K562 (cell line): ENCODE measurements around the gene USP4. TPM values are rescaled to one million over a fixed set of nuclear protein-coding genes. Genes with fewer than 3 reads are reported as not detected.

ENCODE experiments used
- ATAC-seq: fragments of 200-7000 bp; cut with Tn5 transposase; 3 replicates; pipeline ENCODE4 v1.9.1; 2020; ENCODE audit warnings: moderate library complexity
- BruUV-seq: library from RNA; stranded (reverse); fragments of 400-500 nt; replicated peaks from 2 replicates; lab custom pipeline; 2021; lab: Mats Ljungman, UMichigan
- CTCF ChIA-PET: fragments of 300-600 bp; formaldehyde crosslinking; extraction: SDS; loops from one replicate; lab custom pipeline; 2021; ENCODE audit warnings: low intra/inter-chr PET ratio; lab: Yijun Ruan, JAX
- POLR2A ChIA-PET: fragments of 300-600, 350-650 bp; sonication (Branson Sonifier 250); formaldehyde crosslinking; extraction: SDS; loops from one replicate; lab custom pipeline; 2021; ENCODE audit warnings: antibody characterized with exemption, inconsistent platforms; lab: Yijun Ruan, JAX
- DNase-seq, 4 experiments: peaks; one replicate each; pipeline versions ENCODE4 v3.0.0 to v3.0.0-alpha.2; 2011 to 2018; ENCODE audit warnings: low spot score in 3 of 4, mixed read lengths in 3 of 4; ENCODE audit errors: extremely low read depth in 1 of 4
- FAIRE-seq: peaks from 2 replicates; lab custom pipeline; 2011; peaks lifted over from hg19 to GRCh38; lab: Jason Lieb, UNC
- H2AFZ ChIP-seq: 2 replicates; pipeline ENCODE4 v1.6.0; 2011; ENCODE audit warnings: low read depth, low read length, control low read depth, inconsistent platforms
- H3K27ac ChIP-seq: fragments of 200-600 bp; 3 replicates; pipeline ENCODE4 v1.8.0; 2011; ENCODE audit warnings: low read depth, mild to moderate bottlenecking, control low read depth, inconsistent platforms, low read length, moderate library complexity, mixed read lengths; ENCODE audit errors: extremely low read depth
- H3K27me3 ChIP-seq, 2 experiments: fragments of 300-600 bp in 1 of 2; 2 replicates in 1 of 2; 3 replicates in 1 of 2; pipeline versions ENCODE4 v1.6.0 to v1.8.0; 2011; ENCODE audit warnings: inconsistent platforms in 2 of 2, low read length in 2 of 2, mild to moderate bottlenecking in 1 of 2, mixed read lengths in 1 of 2, moderate library complexity in 1 of 2; ENCODE audit not compliant: control insufficient read depth in 2 of 2, insufficient read depth in 2 of 2
- H3K36me3 ChIP-seq: fragments of 300-600 bp; 3 replicates; pipeline ENCODE4 v1.8.0; 2011; ENCODE audit warnings: mild to moderate bottlenecking, low read length, inconsistent platforms; ENCODE audit not compliant: control insufficient read depth, insufficient read depth
- H3K4me1 ChIP-seq, 2 experiments: fragments of 200-600 bp in 1 of 2; replicated peaks in 1 of 2; 2 replicates in 1 of 2; 3 replicates in 1 of 2; pipeline versions ENCODE4 v1.5.1 to v1.8.0; 2011; ENCODE audit warnings: inconsistent platforms in 2 of 2, low read length in 2 of 2, mild to moderate bottlenecking in 1 of 2, mixed read lengths in 1 of 2, moderate library complexity in 1 of 2; ENCODE audit not compliant: control insufficient read depth in 2 of 2, insufficient read depth in 2 of 2
- H3K4me2 ChIP-seq: 2 replicates; pipeline ENCODE4 v1.6.1; 2011; ENCODE audit warnings: low read length, control low read depth, inconsistent platforms, mixed read lengths; ENCODE audit not compliant: insufficient read depth
- H3K4me3 ChIP-seq: fragments of 200-600 bp; sonication (generic), shearing (Covaris generic); 2 replicates; pipeline ENCODE4 v1.5.1; 2016; ENCODE audit warnings: control low read depth, inconsistent platforms
- H3K79me2 ChIP-seq: fragments of 200-600 bp; 3 replicates; pipeline ENCODE4 v1.8.0; 2011; ENCODE audit warnings: low read length, inconsistent platforms; ENCODE audit not compliant: control insufficient read depth, insufficient read depth
- H3K9ac ChIP-seq, 2 experiments: 2 replicates each; pipeline versions ENCODE4 v1.6.0 to v1.6.1; 2011; ENCODE audit warnings: low read depth in 2 of 2, low read length in 2 of 2, control low read depth in 1 of 2, inconsistent platforms in 1 of 2, mild to moderate bottlenecking in 1 of 2, mixed read lengths in 1 of 2; ENCODE audit not compliant: insufficient read depth in 1 of 2
- H3K9me1 ChIP-seq: one replicate; pipeline ENCODE4 v1.6.0; 2011; ENCODE audit warnings: inconsistent platforms, mild to moderate bottlenecking, low read length, moderate library complexity; ENCODE audit not compliant: control insufficient read depth, insufficient read depth
- H3K9me3 ChIP-seq: replicated peaks from 2 replicates; pipeline ENCODE4 v1.5.1; 2011; ENCODE audit warnings: low read depth, low read length, inconsistent platforms; ENCODE audit not compliant: control insufficient read depth, insufficient read depth
- H4K20me1 ChIP-seq: replicated peaks from 2 replicates; pipeline ENCODE4 v1.6.1; 2011; ENCODE audit warnings: low read length, inconsistent platforms, mixed read lengths; ENCODE audit not compliant: control insufficient read depth, insufficient read depth
- COPS2 ChIP-seq: fragments of 450-650 bp; conservative IDR thresholded peaks from 2 replicates; pipeline ENCODE4 v1.6.1; 2016; ENCODE audit warnings: mild to moderate bottlenecking, moderate library complexity
- CTBP1 ChIP-seq: fragments of 450-650 bp; IDR thresholded peaks from 2 replicates; pipeline ENCODE4 v1.6.1; 2016; ENCODE audit warnings: borderline replicate concordance
- HDAC2 ChIP-seq: fragments of 450-650 bp; IDR thresholded peaks from 2 replicates; pipeline ENCODE4 v1.6.1; 2016; ENCODE audit warnings: mild to moderate bottlenecking
- HDAC8 ChIP-seq: fragments of 450-650 bp; IDR thresholded peaks from 2 replicates; pipeline ENCODE4 v1.6.1; 2016; ENCODE audit warnings: mild to moderate bottlenecking, missing genetic modification characterization, moderate library complexity, missing compliant biosample characterization
- HNRNPH1 ChIP-seq: fragments of 200-400 bp; formaldehyde crosslinking; optimal IDR thresholded peaks from 2 replicates; pipeline ENCODE3; 2017; ENCODE audit warnings: low read depth, mild to moderate bottlenecking, low read length, moderate library complexity
- MCM5 ChIP-seq: fragments of 450-650 bp; IDR thresholded peaks from 2 replicates; pipeline ENCODE4 v1.6.1; 2016; ENCODE audit warnings: low read depth
- NCOR1 ChIP-seq: fragments of 450-650 bp; IDR thresholded peaks from 2 replicates; pipeline ENCODE4 v1.6.1; 2016; ENCODE audit warnings: mild to moderate bottlenecking, moderate library complexity
- NFE2 ChIP-seq: IDR thresholded peaks from 2 replicates; pipeline ENCODE4 v1.6.1; 2014; ENCODE audit warnings: antibody characterized with exemption, low read depth
- NUFIP1 ChIP-seq: fragments of 450-650 bp; IDR thresholded peaks from 2 replicates; pipeline ENCODE4 v1.6.1; 2018; ENCODE audit not compliant: partially characterized antibody
- PCBP2 ChIP-seq: fragments of 200-400 bp; formaldehyde crosslinking; IDR thresholded peaks from 2 replicates; pipeline ENCODE4 v1.6.1; 2018; ENCODE audit warnings: low read length, low read depth, mild to moderate bottlenecking, moderate library complexity; ENCODE audit not compliant: poor library complexity, severe bottlenecking
- PKNOX1 ChIP-seq: fragments of 450-650 bp; IDR thresholded peaks from 2 replicates; pipeline ENCODE4 v1.6.1; 2016
- RB1 ChIP-seq: fragments of 450-650 bp; IDR thresholded peaks from 2 replicates; pipeline ENCODE4 v1.6.1; 2017; ENCODE audit warnings: low read depth, mild to moderate bottlenecking
- TRIM28 ChIP-seq: fragments of 450-650 bp; IDR thresholded peaks from 2 replicates; pipeline ENCODE4 v1.6.1; 2017
- USF2 ChIP-seq: sonication (generic); formaldehyde crosslinking; IDR thresholded peaks from 2 replicates; pipeline ENCODE4 v1.5.0; 2020; ENCODE audit warnings: missing genetic modification reagents
- YBX1 ChIP-seq: fragments of 450-650 bp; IDR thresholded peaks from 2 replicates; pipeline ENCODE4 v1.7.1; 2016; ENCODE audit warnings: mild to moderate bottlenecking
- ZNF699 ChIP-seq: fragments of 250-450 bp; sonication (Bioruptor Pico); IDR thresholded peaks from 2 replicates; pipeline ENCODE4 v1.8.0; 2021; ENCODE audit warnings: mild to moderate bottlenecking, moderate library complexity; ENCODE audit not compliant: insufficient replicate concordance
- ZNF76 ChIP-seq: fragments of 250-450 bp; sonication (Bioruptor Pico); IDR thresholded peaks from 2 replicates; pipeline ENCODE4 v1.4.0; 2020; ENCODE audit warnings: mild to moderate bottlenecking, moderate library complexity, borderline replicate concordance
- whole genome bisulfite sequencing: fragments of 100-300 bp; shearing (Covaris generic); methylation state at CpG from one replicate; pipeline ENCODE4 v1.1.6; 2016; ENCODE audit warnings: low coverage, mixed read lengths; ENCODE audit not compliant: insufficient coverage; ENCODE audit errors: missing lambda C conversion rate; 5-methylcytosine and 5-hydroxymethylcytosine counted together
- in situ Hi-C: fragments of 300-500 bp; cut with MboI; formaldehyde crosslinking; loops from 4 replicates; pipeline ENCODE4 v1.15.0; 2018; ENCODE audit warnings: inconsistent platforms, mixed read lengths
- intact Hi-C: fragments of 100-400 bp; cut with micrococcal nuclease; formaldehyde crosslinking; loops from 2 replicates; pipeline ENCODE4 v1.14.2; 2022
- polyA plus RNA-seq, 8 experiments: library from polyadenylated mRNA; depleted of rRNA in 4 of 8; stranded (reverse) in 5 of 8; unstranded in 3 of 8; fragments of >200 nt; fragmentation: Nextera tagmentation in 2 of 8; fragmentation: Illumina TruSeq in 1 of 8; extraction: Ambion mirVana in 2 of 8; extraction: Trizol in 1 of 8; gene quantifications; 2 replicates each; pipeline versions ENCODE4 v1.2.1 to v1.2.3, GENCODE V29; 2011 to 2014; ENCODE audit warnings: inconsistent platforms in 1 of 8, missing spikeins in 1 of 8
- total RNA-seq, 7 experiments: library from RNA; depleted of rRNA in 6 of 7; stranded (reverse); fragments of >200 nt in 6 of 7; fragmentation: Illumina TruSeq in 2 of 7; extraction: Trizol in 2 of 7; gene quantifications; 2 replicates each; pipeline versions ENCODE4 v1.2.1 to v1.2.3, GENCODE V29; 2011 to 2021; ENCODE audit warnings: low replicate concordance in 1 of 7

Gene USP4
- total and polyA plus RNA-seq, 9 of the 15 experiments (the other 6 are each of a cell fraction or from before 2014, with no cell fraction given): 11.8 to 40.4 (median 22.9) TPM

- Histone ChIP-seq H2AFZ (no peak overlapping the region), H3K27me3 (no peaks in the 10 kb centered on the region), H4K20me1 (peaks cover 22% of the 10 kb centered on the region), H3K9ac (no peak overlapping the region), H3K79me2 (peaks cover 96% of the 10 kb centered on the region), H3K27ac (no peak overlapping the region), H3K4me3 (no peak overlapping the region), H3K36me3 (peaks cover 12% of the 10 kb centered on the region; the same call in 2 of the 3 replicates), H3K9me3 (no peaks in the 10 kb centered on the region), H3K4me2 (no peak overlapping the region), H3K4me1 (peaks cover 6 to 15% of the 10 kb centered on the region in 2 experiments; a peak in 4 of 5 replicates), H3K9me1 (no peaks in the 10 kb centered on the region)
- DNase-seq (no peak), FAIRE-seq (no peak), ATAC-seq (peak; percentile 25; the same call in 1 of the 3 replicates)
- intact Hi-C loops (no loop called here), in situ Hi-C loops (no loop called here)
- BruUV-seq: no TSS peak
- POLR2A ChIA-PET: interaction anchor here (0.7 to 2.0 kb wide), 3 partner anchors 9 to 23 kb away, joined by 3 to 6 read pairs (median 4); partner anchors contain the start of gene RHOA
- CTCF ChIA-PET: no interaction called here
- WGBS: 73% methylated on average over 1 of the region's 1 CpG
- TF ChIP-seq ZNF699 (CRISPR knock-in tag) (no peak), YBX1 (no peak), PKNOX1 (peak; percentile 42)
Measured at GRCh38 chr3:49388289-49388820, 48.5 kb upstream of the USP4 start.

- no peak for FAIRE-seq
- Histone ChIP-seq H3K4me1 (peaks cover 6 to 15% of the 10 kb centered on the region in 2 experiments; a peak in 4 of 5 replicates), H3K4me2 (no peak overlapping the region), H4K20me1 (peaks cover 21% of the 10 kb centered on the region), H2AFZ (no peak overlapping the region), H3K79me2 (peaks cover 94% of the 10 kb centered on the region), H3K9me1 (no peaks in the 10 kb centered on the region), H3K4me3 (no peak overlapping the region), H3K36me3 (peaks cover 11% of the 10 kb centered on the region; the same call in 2 of the 3 replicates), H3K9me3 (no peaks in the 10 kb centered on the region), H3K9ac (no peak overlapping the region), H3K27me3 (no peaks in the 10 kb centered on the region), H3K27ac (no peak overlapping the region)
- in situ Hi-C loops (no loop called here), intact Hi-C loops (no loop called here)
- CTCF ChIA-PET: no interaction called here
- BruUV-seq: no TSS peak
- no peak for DNase-seq
- POLR2A ChIA-PET: interaction anchor here (0.7 to 1.0 kb wide), 2 partner anchors 10 to 24 kb away, joined by 3 read pairs; no protein-coding TSS in a partner anchor
- WGBS: 83% methylated on average over 1 of the region's 2 CpGs
- no peak for ATAC-seq
- TF ChIP-seq MCM5 (no peak), NUFIP1 (no peak), HDAC8 (no peak), RB1 (no peak), COPS2 (no peak), HNRNPH1 (no peak), ZNF76 (CRISPR knock-in tag) (no peak), TRIM28 (no peak), NFE2 (no peak), NCOR1 (no peak), USF2 (CRISPR knock-in tag) (no peak), PCBP2 (no peak), HDAC2 (no peak), CTBP1 (no peak)
Measured at GRCh38 chr3:49387721-49388120, 47.9 kb upstream of the USP4 start.
